Astrocyte of the cerebellum (primary cell): Measurements from ENCODE around the gene TRIM44.

Experiments used
- DNase-seq: peaks from one replicate; pipeline ENCODE4 v3.0.0-alpha.2; 2011; ENCODE audit warnings: low read depth
- H3K4me3 ChIP-seq: 2 replicates; pipeline ENCODE4 v1.5.1; 2011; ENCODE audit warnings: mild to moderate bottlenecking, low read depth, low read length, moderate library complexity
- CTCF ChIP-seq: IDR thresholded peaks from 2 replicates; pipeline ENCODE4 v1.5.1; 2012; ENCODE audit warnings: low read length, low read depth, moderate library complexity, mild to moderate bottlenecking; ENCODE audit errors: missing control alignments
- in situ Hi-C: cut with HindIII; loops from 2 replicates; pipeline ENCODE4 v1.10.0; 2017; ENCODE audit warnings: low sequenced_read_pairs

Gene TRIM44

GRCh38 chr11:35746356-35747153, 84.0 kb downstream of the TRIM44 start:
- no peak for TF ChIP-seq CTCF
- DNase-seq: no peak
- H3K4me3 ChIP-seq: no peak overlapping the region
- in situ Hi-C loops: no loop called here

GRCh38 chr11:35747668-35748067, 85.1 kb downstream of the TRIM44 start:
- no peak overlapping the region for H3K4me3 ChIP-seq
- no peak for DNase-seq
- in situ Hi-C loops: no loop called here
- no peak for TF ChIP-seq CTCF

- in situ Hi-C loops: no loop called here
- no peak for TF ChIP-seq CTCF
- H3K4me3 ChIP-seq: no peak overlapping the region
- no peak for DNase-seq
Measured at GRCh38 chr11:35748644-35749043, 86.1 kb downstream of the TRIM44 start.

GRCh38 chr11:35750315-35750714, 87.7 kb downstream of the TRIM44 start:
- DNase-seq: no peak
- H3K4me3 ChIP-seq: no peak overlapping the region
- in situ Hi-C loops: no loop called here
- TF ChIP-seq CTCF: no peak

GRCh38 chr11:35750981-35751663, 88.5 kb downstream of the TRIM44 start:
- DNase-seq: no peak
- in situ Hi-C loops: no loop called here
- no peak for TF ChIP-seq CTCF
- H3K4me3 ChIP-seq: no peak overlapping the region

- no peak overlapping the region for H3K4me3 ChIP-seq
- no peak for DNase-seq
- in situ Hi-C loops: no loop called here
- TF ChIP-seq CTCF: no peak
Measured at GRCh38 chr11:35751664-35752061, 89.1 kb downstream of the TRIM44 start.
